Activated T-cell treated with anti-CD3 and anti-CD28 coated beads, Interleukin-2, amount 50 U/mL, for 72 hours (primary cell): Measurements from ENCODE around the gene CD63. TPM values are rescaled to one million over a fixed set of nuclear protein-coding genes. Genes with fewer than 3 reads are reported as not detected.

ENCODE experiments used
- ATAC-seq, 2 donors: fragments of 150-1000 bp; cut with Tn5 transposase; replicated peaks in 1 of 2; 2 replicates each; pipeline ENCODE4 v1.10.0; 2021; ENCODE audit warnings: moderate library complexity in 2 of 2, mild to moderate bottlenecking in 1 of 2
- DNase-seq, 2 donors: peaks; one replicate each; pipeline ENCODE4 v3.0.0; 2021 to 2022; ENCODE audit warnings: mixed read lengths in 1 of 2
- H3K27ac Mint-ChIP-seq: one replicate; pipeline ENCODE4 v1.8.0; 2022; ENCODE audit warnings: mild to moderate bottlenecking, moderate library complexity, mixed read lengths
- H3K27me3 Mint-ChIP-seq: one replicate; pipeline ENCODE4 v1.8.0; 2022; ENCODE audit warnings: low read depth, mixed read lengths
- H3K36me3 Mint-ChIP-seq, 2 donors: one replicate each; pipeline ENCODE4 v1.8.0; 2022; ENCODE audit warnings: mixed read lengths in 2 of 2, mild to moderate bottlenecking in 1 of 2; ENCODE audit not compliant: insufficient read depth in 2 of 2
- H3K4me1 Mint-ChIP-seq: one replicate; pipeline ENCODE4 v1.8.0; 2022; ENCODE audit warnings: low read depth, mixed read lengths
- H3K4me3 Mint-ChIP-seq, 2 donors: one replicate each; pipeline ENCODE4 v1.8.0; 2022; ENCODE audit warnings: mild to moderate bottlenecking in 2 of 2, mixed read lengths in 2 of 2, moderate library complexity in 2 of 2
- H3K9me3 Mint-ChIP-seq, 2 donors: one replicate each; pipeline ENCODE4 v1.8.0; 2022; ENCODE audit warnings: mixed read lengths in 2 of 2
- total RNA-seq, 2 donors: library from RNA; stranded (reverse); gene quantifications; one replicate each; pipeline ENCODE4 v1.2.3, GENCODE V29; 2022

CD63 gene
- total RNA-seq, 2 donors from 2014 or later, result 122 to 154 TPM

- Mint-ChIP-seq H3K4me1 (peaks cover 36% of the 10 kb centered on the region), H3K9me3 (no peaks in the 10 kb centered on the region), H3K4me3 (peak overlapping the region; percentile 98), H3K36me3 (no peaks in the 10 kb centered on the region), H3K27me3 (no peaks in the 10 kb centered on the region), H3K27ac (peak overlapping the region; percentile 99)
- DNase-seq (no peak), ATAC-seq (no peak)
Measured at GRCh38 chr12:55715169-55715764, 13.5 kb downstream of the CD63 start.

- Mint-ChIP-seq H3K9me3 (no peaks in the 10 kb centered on the region), H3K4me1 (peaks cover 37% of the 10 kb centered on the region), H3K36me3 (no peaks in the 10 kb centered on the region), H3K27ac (peak overlapping the region; percentile 4), H3K4me3 (no peak overlapping the region), H3K27me3 (peaks cover 14% of the 10 kb centered on the region)
- DNase-seq (no peak), ATAC-seq (no peak)
Measured at GRCh38 chr12:55713721-55714120, 15.1 kb downstream of the CD63 start.

GRCh38 chr12:55712700-55713415 is 16.0 kb downstream of the CD63 start:
- H3K27ac Mint-ChIP-seq, result no peak overlapping the region
- no peaks in the 10 kb centered on the region for H3K9me3 Mint-ChIP-seq
- ATAC-seq, result no peak
- peaks cover 36% of the 10 kb centered on the region for H3K4me1 Mint-ChIP-seq
- H3K4me3 Mint-ChIP-seq, result no peak overlapping the region
- H3K27me3 Mint-ChIP-seq, result peaks cover 23% of the 10 kb centered on the region
- no peaks in the 10 kb centered on the region for H3K36me3 Mint-ChIP-seq
- DNase-seq, result no peak

- Mint-ChIP-seq H3K27me3 (peaks cover 27% of the 10 kb centered on the region), H3K4me1 (peaks cover 31% of the 10 kb centered on the region), H3K4me3 (no peak overlapping the region)
Measured at GRCh38 chr12:55711786-55712553, 16.8 kb downstream of the CD63 start.

GRCh38 chr12:55708695-55709233 is 20.0 kb downstream of the CD63 start:
- peaks cover 32% of the 10 kb centered on the region for H3K27me3 Mint-ChIP-seq
- ATAC-seq (no peak), DNase-seq (no peak)
- H3K4me1 Mint-ChIP-seq, result peaks cover 18% of the 10 kb centered on the region
- peak overlapping the region; percentile 70 to 83 for H3K4me3 Mint-ChIP-seq
- no peak overlapping the region for H3K27ac Mint-ChIP-seq
- no peaks in the 10 kb centered on the region for H3K36me3 Mint-ChIP-seq
- H3K9me3 Mint-ChIP-seq, result no peaks in the 10 kb centered on the region

More at GRCh38 chr12:55711786-55712553, 16.8 kb downstream of the CD63 start:
- ATAC-seq (no peak), DNase-seq (no peak)
- H3K9me3 Mint-ChIP-seq, result no peaks in the 10 kb centered on the region
- no peak overlapping the region for H3K27ac Mint-ChIP-seq
- no peaks in the 10 kb centered on the region for H3K36me3 Mint-ChIP-seq

- peak; percentile 77 to 78 for DNase-seq
- H3K36me3 Mint-ChIP-seq, result no peaks in the 10 kb centered on the region
- no peaks in the 10 kb centered on the region for H3K9me3 Mint-ChIP-seq
- H3K27ac Mint-ChIP-seq, result no peak within 1 kb of the TSS
- ATAC-seq, result peak; percentile 89 to 90
- peak within 1 kb of the TSS; percentile 70 to 83 for H3K4me3 Mint-ChIP-seq
- H3K27me3 Mint-ChIP-seq, result peaks cover 32% of the 10 kb centered on the region
- peaks cover 18% of the 10 kb centered on the region for H3K4me1 Mint-ChIP-seq
Measured at GRCh38 chr12:55707841-55708694, 20.7 kb downstream of the CD63 start, which contains the start of gene ITGA7. Gene ITGA7 (minus strand): TSS chr12:55707904. CDS start chr12:55707682, 222 bp downstream.

- no peaks in the 10 kb centered on the region for H3K9me3 Mint-ChIP-seq
- no peak overlapping the region for H3K27ac Mint-ChIP-seq
- peak overlapping the region; percentile 22 to 83 for H3K4me3 Mint-ChIP-seq
- H3K4me1 Mint-ChIP-seq, result peaks cover 18% of the 10 kb centered on the region
- DNase-seq (peak in 1 of 2 donors; percentile 17), ATAC-seq (peak; percentile 28)
- H3K27me3 Mint-ChIP-seq, result peaks cover 32% of the 10 kb centered on the region
- no peaks in the 10 kb centered on the region for H3K36me3 Mint-ChIP-seq
Measured at GRCh38 chr12:55707219-55707671, 21.6 kb downstream of the CD63 start.

GRCh38 chr12:55706568-55707218 is 22.1 kb downstream of the CD63 start:
- H3K4me1 Mint-ChIP-seq, result peaks cover 18% of the 10 kb centered on the region
- ATAC-seq (no peak), DNase-seq (no peak)
- no peaks in the 10 kb centered on the region for H3K9me3 Mint-ChIP-seq
- peak overlapping the region; percentile 22 to 83 for H3K4me3 Mint-ChIP-seq
- peaks cover 32% of the 10 kb centered on the region for H3K27me3 Mint-ChIP-seq
- H3K36me3 Mint-ChIP-seq, result no peaks in the 10 kb centered on the region
- H3K27ac Mint-ChIP-seq, result no peak overlapping the region

- peaks cover 18% of the 10 kb centered on the region for H3K4me1 Mint-ChIP-seq
- peaks cover 32% of the 10 kb centered on the region for H3K27me3 Mint-ChIP-seq
Measured at GRCh38 chr12:55705782-55706402, 22.9 kb downstream of the CD63 start.

GRCh38 chr12:55704824-55705718 is 23.7 kb downstream of the CD63 start:
- Mint-ChIP-seq H3K4me3 (no peak overlapping the region), H3K27ac (no peak overlapping the region), H3K36me3 (no peaks in the 10 kb centered on the region), H3K9me3 (no peaks in the 10 kb centered on the region), H3K4me1 (peaks cover 18% of the 10 kb centered on the region), H3K27me3 (peaks cover 31% of the 10 kb centered on the region)
- no peak for ATAC-seq
- no peak for DNase-seq

More at GRCh38 chr12:55705782-55706402, 22.9 kb downstream of the CD63 start:
- Mint-ChIP-seq H3K27ac (no peak overlapping the region), H3K36me3 (no peaks in the 10 kb centered on the region), H3K4me3 (peak overlapping the region in 1 of 2 donors; percentile 4), H3K9me3 (no peaks in the 10 kb centered on the region)
- DNase-seq, result peak in 1 of 2 donors; percentile 28
- ATAC-seq, result peak; percentile 29 to 45
